Pons (tissue), 1 donor: Measurements from ENCODE around the gene FHDC1.

ENCODE experiments used
- DNase-seq: peaks from one replicate; pipeline ENCODE4 v3.0.0-alpha.2; 2016; ENCODE audit warnings: low spot score

Gene FHDC1

DNA sequence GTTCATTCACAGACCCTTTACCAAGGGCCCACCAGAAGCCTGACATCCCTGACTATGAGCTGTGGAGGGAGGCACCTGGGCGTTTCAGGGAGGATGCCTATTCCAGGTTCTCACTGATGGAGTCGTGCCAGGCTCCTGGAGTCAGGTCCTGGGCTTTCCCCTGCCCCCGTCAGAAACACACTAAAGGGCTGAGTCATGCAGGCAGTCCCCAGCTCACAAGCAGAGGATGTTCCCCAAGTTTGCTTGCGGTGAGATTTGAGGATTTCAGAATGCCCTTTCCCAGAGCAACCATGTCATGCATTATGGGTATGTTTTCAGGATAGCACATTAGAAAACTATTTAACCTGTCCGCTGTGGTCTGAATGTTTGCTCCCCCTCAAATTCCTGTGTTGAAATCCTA lies 45.2 kb downstream of the FHDC1 start:
- no peak for DNase-seq

DNA sequence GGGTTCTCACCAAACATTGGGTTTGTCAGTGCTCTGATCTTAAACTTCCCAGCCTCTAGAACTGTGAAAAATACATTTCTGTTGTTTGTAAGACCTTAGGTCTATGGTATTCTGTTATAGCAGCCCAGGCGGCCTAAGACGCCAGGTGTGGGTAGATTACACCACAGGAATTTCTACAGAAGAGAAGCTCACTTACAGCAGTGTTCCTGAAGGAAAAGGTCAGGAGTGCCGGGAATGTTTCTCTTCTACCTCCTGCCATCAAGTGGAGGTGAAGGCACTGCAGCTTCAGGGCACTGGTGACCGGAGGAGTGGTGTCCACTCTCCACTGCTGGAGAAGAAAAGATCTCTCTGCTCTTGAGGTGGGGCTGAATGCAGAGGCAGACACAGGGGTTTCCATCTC lies 45.7 kb downstream of the FHDC1 start:
- DNase-seq, result no peak

DNA sequence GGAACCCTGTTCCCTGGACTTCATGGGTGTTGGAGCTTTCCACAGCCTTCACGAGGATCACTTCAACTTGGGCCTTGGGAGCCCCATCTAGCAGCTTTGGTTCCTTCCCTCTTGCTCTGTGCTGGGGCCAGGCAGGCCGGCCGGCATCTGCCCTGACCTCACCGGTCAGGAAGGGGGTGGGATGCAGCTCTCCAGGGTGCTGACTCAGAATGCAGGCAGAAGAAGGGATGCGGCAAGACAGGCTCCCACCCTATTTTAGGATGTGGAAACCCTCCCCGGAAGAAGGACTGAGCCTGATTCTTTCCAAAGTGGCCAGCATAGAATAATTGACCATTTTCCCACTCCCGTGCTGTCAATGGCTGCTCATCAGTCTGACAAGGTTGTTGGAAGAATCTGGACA lies 47.1 kb downstream of the FHDC1 start:
- DNase-seq, result no peak

DNA sequence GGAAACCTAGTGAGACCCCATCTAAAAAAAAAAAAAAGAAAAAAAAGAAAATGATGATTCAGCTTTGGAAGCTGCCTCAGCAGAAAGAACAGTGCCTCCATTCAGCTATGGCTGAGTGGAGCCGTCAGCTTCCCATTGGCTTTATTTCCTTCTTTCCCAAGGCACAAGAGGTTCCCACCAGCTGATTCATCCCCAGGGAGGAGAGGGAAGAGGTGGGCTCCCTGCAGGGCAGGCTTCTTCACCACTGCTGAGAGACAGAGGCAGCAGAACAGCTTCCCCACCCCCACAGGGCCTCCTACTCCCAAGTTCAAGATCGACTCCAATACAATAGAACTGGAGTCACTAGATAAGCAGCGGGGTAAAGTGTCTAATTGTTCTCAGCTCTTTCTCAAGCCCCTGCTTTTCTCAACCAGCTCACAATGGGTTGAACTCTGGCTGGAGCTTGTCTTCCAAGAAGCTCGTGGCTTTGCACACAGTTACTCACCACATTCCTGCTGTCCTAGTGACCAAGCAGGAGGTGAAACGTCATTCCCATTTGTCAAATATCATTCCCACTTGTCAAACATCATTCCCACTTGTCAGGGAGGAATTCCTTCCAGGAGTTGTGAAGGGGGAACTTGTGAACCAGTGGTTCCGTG lies 47.8 kb downstream of the FHDC1 start:
- DNase-seq, result peak; percentile 38

DNA sequence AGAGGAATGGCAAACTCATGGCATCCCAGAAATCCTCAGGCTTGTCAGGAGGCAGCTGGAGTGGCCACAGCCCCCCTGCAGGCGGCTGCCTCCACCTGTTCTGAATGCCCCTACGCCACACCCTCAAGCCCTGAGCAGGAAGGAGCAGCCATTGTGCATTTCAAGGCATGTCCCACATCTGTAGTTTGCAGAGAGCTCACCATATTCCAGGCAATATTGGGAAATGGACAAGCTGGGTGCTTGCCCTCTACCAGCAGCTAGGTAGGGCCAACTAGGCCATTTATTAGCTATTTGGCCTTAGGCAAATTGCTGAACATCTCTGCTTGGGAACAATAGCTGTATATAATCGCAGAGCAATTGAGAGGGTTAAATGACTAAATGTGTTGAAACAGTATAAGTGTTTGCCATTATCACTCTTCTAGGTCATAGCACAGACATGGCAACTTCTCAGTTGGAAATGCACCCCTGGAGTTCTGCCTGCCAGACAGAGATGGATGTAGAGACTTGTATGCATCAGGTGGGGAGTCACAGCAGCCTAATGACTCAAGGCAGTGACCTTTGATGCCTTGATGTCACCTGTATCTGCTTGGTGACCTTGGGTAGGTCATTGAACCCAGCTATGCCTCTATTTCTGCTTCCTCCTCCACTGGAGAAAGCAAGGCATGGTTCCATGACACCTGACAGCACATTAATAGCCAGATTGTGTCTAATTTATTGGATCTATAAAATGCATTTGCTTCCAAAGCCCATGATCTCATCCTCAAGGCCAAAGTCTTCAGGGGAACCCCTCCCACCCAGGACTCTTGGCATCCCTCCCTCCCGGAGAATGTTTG lies 52.8 kb downstream of the FHDC1 start:
- no peak for DNase-seq

DNA sequence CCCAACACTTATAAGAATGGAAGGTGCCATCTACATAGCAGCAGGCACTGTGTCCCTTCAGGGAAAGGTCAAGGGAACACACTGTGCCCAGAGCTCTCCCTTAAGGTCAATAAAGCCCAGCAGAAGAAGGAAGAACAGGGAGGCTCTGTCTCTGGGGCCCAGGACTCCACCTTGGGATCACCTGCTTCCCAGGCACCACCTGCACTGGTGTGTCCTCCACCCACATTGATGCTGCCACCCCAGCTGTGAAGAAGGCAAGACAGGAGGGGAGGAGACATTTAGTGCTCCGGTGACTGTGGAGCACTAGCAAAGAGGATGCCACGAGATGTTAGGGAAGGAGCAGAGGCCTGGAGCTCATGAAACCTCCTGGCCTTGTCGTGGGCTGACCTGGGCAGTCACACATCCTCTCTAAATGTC lies 53.4 kb downstream of the FHDC1 start:
- no peak for DNase-seq

DNA sequence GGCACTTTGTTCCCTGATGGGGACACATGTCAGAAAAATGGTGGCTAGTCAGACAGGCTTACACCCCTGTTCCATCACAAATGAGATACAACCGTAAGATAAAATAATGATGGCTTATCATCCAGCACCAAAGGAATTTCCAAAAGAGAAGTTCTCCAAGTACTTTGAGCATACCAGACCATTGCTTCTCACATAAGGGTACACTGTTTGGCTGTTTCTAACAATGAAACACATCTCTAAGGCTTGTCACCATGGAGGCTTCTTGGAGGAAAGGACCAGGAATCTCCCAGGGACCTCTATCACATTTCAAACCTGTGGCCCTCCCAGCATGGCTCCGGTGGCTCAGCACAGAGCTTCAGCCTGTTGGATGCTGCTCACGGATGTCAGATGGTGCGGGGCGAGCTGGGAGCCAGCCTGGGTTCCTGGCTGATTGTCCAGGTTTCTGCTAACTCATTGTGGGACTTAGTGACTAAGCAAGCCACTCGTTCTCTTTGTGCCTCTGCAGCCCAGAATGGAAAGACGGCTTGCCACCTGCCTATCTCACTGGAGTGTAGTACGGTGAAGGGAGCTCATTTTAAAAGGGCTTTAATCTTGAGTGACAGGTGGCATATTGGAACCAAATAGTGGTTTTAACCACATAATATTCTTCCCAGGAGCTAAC lies 54.5 kb downstream of the FHDC1 start:
- no peak for DNase-seq

DNA sequence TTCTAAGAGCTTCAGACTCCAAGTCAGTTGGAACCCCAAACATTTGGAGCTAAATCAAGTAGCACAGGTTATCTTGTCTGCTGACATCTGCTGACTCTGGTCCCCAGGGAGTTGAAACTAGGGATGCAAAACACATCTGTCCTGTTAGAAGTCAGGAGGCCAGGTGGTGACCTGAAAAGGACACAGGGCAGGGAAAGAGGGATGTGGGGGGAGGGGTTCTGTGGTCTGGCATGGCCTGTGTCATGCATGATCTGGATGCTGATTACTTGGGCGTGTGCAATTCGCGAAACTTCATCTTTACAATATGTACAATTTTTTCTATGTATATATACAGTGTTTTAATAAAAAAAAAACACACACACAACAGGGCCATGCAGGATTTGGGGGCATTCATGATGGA lies 55.3 kb downstream of the FHDC1 start:
- no peak for DNase-seq

DNA sequence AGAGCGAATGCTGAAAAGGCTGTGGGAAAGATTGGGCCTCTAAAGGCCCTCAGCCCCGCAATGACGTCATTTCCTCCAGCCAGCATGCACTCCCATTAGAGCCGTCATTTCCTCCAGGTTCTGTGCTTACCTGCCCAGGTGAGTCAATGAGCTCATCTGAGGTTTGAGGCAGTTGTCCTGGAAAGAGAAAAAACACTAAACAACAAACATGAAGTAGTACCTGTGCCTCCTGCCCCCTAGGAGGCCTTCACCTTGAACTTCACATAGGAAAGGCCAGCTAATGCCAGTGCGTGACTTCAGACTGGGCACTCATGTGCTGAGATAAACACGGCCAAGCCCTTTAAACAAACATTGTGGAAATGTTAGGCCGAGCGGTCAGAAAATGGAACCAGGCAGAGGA lies 55.9 kb downstream of the FHDC1 start:
- no peak for DNase-seq

DNA sequence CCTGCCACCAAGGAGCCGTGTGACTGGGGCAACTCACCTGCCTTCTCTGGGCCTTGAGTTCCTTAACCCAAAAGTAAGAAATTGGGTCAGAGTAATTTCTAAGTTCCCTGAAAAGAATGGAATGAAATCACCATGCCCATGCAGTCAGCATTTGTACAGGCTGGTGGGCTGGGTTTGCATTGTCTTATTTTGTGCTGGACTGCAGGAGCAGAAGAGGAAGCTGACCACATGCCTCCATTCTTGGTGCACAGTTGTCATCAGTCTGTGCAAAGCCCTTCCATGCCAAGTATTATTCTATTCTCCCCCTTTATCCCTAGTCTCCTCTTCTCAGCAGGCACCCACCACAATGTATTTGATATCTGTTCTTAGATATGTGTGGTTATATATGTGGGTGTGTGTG lies 56.3 kb downstream of the FHDC1 start:
- DNase-seq, result no peak

DNA sequence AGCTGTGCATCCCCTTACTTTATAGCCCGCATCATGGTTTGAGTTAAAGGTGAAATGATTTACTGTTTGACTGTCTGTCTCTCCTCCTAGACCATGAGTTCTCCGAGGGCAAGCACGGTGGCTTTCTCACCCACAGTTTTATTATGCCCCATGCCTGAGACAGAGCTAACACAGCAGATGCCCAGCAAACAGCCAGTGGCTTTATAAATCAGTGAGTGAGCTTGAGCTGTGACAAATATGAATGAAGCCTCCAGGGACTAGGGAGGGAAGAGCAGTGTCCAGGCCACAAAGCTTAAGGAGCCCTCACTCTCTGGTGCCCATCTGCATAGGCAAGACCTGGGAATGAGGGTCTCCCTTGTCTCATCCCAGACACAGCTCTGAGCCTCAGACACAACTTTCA lies 57.9 kb downstream of the FHDC1 start:
- no peak for DNase-seq

DNA sequence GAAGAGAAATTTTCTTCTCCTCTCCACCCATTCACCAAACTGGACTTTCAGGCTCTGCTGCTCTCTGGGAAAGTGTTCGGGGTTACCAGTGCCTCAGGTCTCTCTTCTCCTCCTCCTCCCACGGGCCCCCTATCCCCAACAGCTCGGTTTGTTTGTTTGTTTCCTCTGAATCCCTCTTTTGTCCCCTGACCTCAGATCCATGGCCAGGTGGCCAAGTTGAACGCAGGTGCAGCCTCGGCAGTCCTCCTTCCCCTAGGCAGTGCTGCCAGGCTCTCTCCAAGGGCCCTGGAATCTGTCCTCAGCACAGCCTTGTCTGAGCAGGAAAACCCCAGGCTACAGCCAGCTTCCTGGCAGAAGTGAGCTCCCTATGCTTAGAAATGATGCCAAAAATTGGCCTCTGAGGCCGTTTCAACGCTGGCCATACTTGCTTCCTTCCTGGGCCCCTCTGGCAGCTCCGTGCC lies 60.0 kb downstream of the FHDC1 start:
- peak; percentile 22 for DNase-seq

DNA sequence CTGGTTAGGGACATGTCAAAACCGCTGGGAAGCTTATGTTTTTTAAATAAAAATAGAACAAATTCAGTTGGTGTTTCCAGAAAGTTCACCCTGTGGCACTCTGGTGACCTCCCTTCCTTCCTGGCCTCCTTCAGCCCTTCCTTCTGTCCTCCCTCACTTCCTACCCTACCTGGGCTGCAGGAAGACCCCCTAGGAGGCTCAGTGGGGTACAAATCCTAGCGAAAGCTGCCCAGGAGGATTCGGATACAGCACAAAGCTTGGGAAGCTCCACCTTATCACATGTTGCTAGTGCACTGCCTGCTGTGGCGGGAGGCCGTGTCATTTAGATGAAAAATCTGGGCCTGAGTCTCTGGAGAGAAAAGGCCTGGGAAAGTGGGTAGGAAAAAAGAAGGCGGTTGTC lies 60.5 kb downstream of the FHDC1 start:
- DNase-seq, result no peak

DNA sequence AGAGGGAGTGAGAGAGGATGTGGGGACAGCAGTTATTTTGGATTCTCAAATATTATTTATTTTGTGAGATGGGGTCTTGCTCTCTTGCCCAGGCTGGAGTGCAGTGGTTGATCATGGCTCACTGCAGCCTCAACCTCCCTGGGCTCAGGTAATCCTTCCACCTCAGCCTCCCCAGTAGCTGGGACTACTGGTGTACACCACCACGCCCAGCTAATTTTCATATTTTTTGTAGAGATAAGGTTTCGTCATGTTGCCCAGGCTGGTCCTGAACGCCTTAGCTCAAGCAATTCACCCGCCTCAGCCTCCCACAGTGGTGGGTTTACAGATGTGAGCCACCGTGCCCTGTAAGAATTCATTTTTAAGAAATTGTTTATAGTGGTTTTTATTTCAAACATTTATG lies 61.2 kb downstream of the FHDC1 start:
- DNase-seq, result no peak

DNA sequence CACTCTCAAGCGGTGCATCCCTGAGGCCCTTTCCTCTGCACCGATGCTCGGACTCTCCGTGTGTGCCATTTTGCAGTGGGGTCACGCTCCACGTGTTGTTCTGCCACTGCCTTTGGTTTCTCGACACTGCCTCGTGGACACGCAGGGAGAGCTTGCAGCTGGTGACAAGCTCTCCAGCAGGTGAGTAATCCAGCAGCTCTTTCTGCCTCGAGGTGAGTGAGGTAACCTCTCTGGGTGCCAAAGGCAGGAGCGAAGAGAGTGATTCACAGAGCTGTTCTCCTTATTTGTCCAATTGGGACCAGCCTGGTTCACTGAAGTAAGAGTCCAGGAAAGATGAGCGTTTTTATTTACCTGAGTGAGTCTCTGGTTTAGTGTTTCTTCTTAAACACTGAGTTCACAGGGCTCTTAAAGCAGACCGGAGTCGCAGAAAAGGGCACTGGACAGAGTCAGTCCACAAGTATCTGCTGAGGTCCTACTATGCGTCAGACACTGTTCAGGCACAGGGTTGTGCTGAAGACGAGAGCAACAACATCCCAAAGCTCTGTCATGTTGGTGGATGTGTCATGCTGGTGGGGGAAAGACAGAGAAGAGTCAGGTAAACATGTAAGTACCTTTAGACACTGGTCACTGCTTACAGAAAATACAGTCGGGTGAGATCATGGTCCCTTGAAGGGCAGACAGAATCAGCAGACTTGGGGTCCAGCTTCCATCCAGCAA lies 61.8 kb downstream of the FHDC1 start:
- DNase-seq, result no peak

DNA sequence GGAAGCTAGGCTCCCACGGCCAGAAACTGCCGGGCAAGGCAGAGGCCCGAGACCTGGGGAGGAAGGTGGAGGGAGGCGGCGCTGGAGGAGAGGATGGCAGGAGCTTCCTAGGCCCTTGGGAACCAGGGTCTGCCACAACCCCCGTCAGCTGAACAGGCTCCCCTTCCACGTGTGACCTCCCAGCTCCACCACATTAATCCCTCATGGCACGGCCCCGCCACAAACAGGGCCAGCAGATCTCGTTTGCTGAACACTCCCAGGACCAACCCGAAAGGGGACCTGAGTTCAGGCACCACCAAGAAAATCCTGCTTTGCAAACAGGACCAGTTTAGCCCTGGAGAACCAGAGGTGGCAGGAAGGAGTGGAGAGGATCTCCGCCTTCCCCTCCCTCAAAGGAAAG lies 62.7 kb downstream of the FHDC1 start:
- DNase-seq, result no peak

DNA sequence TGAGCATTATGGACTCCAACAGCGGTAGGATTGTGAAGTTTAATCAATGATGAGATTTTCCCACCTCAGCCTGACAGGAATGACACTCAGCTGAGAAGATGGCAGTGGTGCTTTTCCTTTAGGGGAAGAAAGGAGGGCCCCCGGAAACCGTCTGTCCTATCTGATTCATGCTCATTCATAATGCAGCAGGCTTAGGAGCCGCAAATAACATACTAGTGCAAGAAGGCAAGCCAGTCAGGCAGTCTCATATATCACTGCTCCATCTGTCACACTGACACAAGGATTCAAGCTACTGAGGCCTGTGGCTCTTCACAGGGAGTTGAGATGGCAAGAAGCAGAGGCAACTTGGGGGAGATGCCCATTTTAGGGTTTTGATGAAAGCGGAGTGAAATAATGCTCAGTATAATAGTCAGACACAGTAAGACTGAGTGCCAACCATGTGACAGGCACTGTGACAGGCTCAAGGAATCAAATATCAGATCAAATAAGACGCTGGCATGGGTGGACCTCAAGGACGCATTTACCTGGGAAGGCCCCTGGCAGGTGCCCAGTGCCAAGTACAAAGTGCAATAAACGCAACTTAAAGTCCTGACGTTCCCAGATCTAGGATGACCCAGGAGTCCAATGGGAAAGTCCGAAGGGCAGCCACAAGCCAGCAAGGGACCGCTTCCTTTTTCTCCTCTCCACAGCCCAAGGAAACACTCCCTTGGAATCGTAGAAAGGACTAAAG lies 63.4 kb downstream of the FHDC1 start:
- no peak for DNase-seq

DNA sequence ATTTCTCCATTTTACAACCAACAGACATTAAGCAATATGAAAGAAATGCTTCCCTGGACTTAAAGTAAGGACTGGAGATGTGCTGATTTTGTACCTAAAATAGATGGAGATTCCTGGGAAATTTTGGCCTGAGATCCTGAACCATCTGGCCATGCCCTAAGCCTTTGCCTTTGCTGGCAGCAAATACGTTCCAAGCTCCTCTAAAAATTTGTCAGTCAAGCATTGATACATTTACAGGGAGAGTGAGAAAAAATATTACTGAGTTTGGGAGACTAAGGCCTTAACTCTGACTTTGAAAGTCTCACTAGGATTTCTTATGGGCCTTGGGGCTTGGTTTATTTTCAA lies 63.9 kb downstream of the FHDC1 start:
- peak; percentile 16 for DNase-seq

DNA sequence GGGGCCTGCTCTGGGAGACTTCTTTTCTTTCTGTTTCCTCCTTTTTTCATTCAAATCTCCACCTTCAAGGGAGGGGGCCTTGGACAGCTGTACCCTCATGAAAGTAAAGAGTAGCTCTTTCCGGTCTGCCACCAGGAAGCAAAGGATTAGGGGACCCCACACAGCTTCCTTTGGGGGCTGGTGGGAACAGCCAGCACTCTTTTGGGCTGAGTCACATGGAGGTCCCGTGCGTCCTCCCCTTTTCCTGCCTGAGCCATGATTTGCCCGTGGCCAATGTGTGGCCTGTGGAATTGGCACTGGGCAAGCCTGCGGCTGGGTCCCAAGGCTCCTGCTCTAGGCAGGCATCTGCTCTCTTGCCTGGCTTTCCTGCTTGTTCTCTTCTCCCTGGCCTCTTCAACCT lies 65.5 kb downstream of the FHDC1 start:
- DNase-seq, result no peak

DNA sequence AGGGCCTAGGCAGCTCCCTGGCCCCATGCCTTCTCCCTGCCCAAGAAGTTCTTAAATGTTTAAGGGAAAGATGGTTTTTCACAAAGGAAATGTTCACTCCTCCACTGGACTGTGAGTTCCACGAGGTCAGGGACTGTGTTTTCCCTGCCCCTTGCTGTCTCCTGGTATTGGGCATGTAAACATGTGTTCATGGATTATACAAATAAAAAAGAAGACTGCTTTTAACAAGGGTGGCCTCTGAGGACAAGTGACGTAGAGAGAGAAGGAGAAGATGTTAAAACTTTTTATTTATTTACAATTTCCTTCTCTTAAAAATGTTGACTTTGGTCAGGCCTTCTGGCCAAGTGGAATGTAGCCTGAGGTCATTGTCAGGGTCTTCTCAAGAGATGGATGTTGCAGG lies 66.0 kb downstream of the FHDC1 start:
- DNase-seq, result no peak

DNA sequence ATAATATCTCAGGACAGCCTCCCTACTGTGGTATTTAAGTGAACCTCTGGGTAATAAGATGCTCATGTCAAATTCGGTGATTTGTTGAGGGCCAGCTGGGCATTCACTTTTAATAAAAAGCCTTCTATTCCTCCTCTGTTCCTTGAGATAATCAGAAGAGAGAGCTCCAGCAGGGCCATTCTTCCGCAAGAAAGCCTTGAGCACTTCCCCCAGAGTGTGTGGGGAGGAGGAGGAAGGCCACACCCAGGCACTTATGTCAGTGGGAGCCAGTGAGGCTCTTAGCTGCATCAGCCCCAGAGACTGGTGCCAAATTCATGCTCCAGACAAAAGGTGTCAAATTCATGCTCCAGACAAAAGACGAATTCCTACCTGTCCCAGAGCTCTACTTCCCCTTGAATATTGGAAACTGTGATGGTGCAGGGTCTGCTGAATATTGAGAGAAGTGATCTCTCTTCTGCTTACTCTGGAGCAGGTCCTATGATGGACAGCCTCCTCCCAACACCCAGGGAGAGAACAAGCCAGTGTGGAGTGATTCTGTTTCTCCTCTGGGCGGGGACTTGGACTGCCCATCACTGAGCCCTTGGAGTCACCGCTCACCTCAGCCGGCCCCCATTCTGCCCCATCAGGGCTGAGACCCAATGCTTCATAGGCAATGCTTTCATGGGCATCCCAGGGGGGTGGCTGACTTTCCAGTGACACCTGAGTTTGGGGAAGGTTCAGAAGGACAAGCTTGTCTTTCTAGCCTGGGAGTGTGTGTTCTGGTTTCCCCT lies 68.1 kb downstream of the FHDC1 start:
- no peak for DNase-seq
